ENCODE measurements around the gene ANKRD34C.
"Not testable (repeated sequence)": the region's sequence is repeated elsewhere in the genome, so short reads cannot be mapped to it uniquely, and the experiment has no call there.

The ANKRD34C gene

GRCh38 chr15:79311901-79312553 is 29.5 kb downstream of the ANKRD34C start:
- DNase-seq = no peak

GRCh38 chr15:79314186-79314585 is 31.7 kb downstream of the ANKRD34C start:
- no peak for DNase-seq

- DNase-seq = no peak
These were observed 32.3 kb downstream of the ANKRD34C start for GRCh38 chr15:79314811-79315210.

GRCh38 chr15:79315623-79316328 is 33.3 kb downstream of the ANKRD34C start:
- DNase-seq = no peak

GRCh38 chr15:79316864-79317263 is 34.3 kb downstream of the ANKRD34C start:
- DNase-seq = no peak

GRCh38 chr15:79319973-79320372 is 37.5 kb downstream of the ANKRD34C start:
- DNase-seq = not testable (repeated sequence)

- DNase-seq = no peak
These were observed 39.4 kb downstream of the ANKRD34C start for GRCh38 chr15:79321876-79322275.

GRCh38 chr15:79322306-79322705 is 39.8 kb downstream of the ANKRD34C start:
- DNase-seq = no peak

- no peak for DNase-seq
These were observed 40.4 kb downstream of the ANKRD34C start for GRCh38 chr15:79322945-79323344.

- DNase-seq = no peak
These were observed 46.7 kb downstream of the ANKRD34C start for GRCh38 chr15:79329171-79329611.
